GM21619 (cell line): ENCODE results near the gene BTBD9.

Experiments
- ATAC-seq: cut with Tn5 transposase; IDR thresholded peaks from one replicate; pipeline ENCODE4 v1.9.1; 2021; ENCODE audit not compliant: unreplicated experiment

Gene BTBD9

DNA sequence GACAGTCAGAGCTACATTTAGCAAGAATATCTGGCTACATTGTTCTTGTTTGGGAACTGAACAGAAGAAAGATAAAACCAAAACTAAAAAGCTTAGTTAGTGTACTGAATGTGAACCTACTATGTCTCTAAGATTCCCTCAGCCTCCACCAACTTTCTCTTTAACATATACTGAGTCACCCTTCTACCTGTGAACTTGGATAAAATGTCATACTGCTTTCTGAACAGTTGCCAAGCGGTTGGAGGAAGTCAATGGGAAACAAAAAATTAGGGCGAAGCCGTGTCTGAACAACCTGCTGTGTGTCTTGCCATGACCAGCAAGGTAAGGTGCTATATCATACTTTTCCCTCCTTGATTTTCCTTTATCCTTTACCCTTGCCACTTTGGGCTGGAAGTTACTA, 243.5 kb downstream of the BTBD9 start:
- no peak for ATAC-seq

DNA sequence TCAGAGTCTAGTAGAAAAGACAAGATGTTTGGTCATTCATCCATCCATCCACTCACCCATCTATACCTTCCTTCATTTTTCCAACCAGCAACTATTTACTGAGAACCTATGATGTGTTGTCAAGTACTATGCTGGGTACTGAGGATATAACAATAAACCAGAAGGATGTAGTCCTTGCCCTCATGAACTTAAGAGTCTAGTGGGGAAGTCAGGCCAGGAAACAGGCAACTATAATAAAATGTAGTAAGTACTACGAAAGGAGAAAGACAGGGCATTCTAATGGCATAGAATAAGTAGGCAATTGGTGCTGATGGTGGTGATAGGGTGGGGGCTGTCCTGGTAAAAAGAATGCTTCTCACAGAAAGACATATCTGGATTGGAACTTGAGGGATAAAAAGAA, 245.7 kb downstream of the BTBD9 start:
- ATAC-seq: no peak

DNA sequence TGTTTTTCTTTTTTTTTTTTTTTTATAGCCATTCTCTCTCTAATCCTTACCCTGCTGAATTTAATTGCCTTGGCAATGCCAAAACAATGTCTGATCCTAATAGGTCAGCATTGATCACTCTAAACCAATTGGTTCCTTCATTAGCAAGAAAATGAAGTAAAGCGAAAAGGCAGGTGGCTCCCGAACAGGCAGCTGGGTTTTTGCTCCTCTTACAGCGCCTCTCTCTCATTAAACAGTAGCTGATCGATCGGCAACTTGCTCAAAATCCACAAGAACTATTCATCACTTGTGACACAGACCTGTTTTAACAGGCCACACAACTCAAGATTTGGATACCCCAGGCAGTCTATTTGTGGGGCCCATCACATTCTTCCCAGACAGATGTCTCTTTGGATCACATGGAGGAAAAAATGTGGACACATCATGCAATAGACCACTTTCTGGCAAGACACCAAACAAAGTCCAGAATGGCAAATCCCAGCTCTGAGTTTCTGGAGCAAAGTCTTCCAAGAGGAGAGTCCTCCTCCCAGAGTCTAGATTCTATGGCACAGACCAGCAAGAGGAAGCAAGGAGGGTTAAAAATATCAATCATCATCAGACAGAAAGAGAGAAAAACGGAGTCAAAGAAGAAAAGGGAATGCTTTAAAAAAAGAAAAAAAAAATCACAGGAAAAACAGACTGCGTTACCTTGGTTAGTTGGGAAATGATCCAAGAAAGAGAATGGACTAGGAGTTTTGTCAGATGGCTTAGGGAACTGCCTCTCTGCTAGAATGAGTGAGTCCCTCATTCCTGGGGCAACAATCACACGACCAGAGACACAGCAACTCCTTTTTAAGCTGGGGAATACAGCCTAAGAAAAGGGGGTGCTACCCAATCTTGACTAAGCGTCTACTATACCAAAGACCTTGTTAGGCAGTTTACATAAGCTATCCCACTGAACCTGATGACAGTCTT, 247.8 kb downstream of the BTBD9 start:
- ATAC-seq: no peak

DNA sequence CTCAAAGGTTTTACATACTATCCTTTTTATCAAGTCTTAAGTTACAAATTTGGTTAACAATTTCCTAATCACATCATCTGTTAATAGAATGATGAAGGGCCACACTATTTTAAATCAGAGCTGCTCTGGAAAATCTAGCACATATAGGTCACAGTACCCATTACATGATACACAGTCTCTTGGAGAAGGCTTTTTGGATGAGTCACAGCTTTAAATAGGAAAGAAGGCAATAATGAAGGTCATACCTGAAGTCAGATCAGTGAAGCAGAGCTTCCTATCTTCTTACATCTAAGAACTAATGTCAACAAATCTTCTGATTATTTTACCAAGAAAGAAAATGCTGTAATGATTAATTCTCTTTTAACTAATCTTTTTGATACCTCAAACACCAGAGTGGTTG, 248.5 kb downstream of the BTBD9 start:
- no peak for ATAC-seq

DNA sequence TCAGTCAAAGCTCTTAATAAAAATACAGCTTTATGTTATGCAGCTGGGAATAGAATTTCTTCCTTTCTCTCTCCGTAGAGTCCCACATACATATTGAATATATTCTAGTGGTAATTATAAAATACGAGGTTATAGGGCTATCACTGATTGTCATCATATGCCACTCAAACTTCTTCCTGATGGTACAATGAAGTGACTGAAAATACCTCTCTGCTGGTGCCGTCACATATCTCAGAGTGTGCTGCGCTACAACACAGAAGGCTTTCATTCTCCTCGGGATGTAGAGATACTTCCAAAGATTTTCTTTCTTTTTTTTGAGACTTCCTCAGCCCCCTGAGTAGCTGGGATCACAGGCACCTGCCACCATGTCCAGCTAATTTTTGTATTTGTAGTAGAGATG, 249.9 kb downstream of the BTBD9 start:
- no peak for ATAC-seq

DNA sequence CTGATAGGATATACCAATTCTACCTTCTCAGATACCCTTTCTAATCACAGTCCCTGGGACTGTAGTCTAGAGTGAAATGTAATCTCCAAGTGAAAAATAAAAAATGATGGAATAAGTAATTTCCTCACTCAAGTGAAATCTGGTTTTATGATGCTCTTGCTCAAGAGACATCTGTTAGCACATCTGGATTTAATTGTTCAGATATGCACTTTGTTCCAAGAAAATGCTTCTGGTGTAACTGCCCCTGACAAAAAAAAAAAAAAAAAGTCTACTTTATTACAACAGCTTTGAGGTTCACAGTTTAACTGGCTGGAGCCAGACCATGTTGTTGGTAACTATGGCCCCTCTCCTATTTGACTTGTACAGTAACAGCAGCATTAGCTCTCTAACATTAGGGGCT, 251.8 kb downstream of the BTBD9 start:
- no peak for ATAC-seq

DNA sequence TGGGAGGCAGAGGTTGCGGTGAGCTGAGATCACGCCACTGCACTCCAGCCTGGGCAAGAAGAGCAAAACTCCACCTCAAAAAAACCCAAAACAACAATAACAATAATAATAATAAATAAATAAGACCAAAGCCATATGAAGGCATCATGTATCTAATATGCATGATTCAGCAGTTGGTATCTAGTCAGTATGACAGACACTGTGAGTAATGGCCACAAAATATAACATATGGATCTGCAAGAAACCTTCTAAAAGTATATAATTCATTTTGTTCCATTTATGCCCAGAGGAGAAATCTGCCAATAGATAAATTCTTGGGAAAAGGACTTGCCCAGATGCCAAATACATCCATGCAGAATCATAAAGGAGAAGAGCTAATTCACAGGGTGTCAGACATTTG, 252.3 kb downstream of the BTBD9 start:
- no peak for ATAC-seq

DNA sequence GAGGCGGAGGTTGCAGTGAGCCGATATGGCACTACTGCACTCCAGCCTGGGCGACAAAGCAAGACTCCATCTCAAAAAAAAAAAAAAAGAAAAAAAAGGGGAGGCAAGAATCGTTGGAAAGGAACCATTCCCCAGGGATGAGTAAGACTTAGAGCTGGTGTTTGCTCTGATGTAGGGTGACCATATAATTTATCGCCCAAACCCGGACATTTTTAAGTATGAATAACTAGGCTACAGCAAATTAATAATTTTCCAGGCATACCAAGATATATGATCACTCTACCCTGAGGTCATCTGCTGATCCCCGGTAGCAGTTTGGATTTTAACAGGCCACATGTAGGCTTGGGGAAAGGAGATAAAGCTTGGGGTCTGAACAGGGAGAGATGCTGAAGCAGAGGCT, 260.9 kb downstream of the BTBD9 start:
- no peak for ATAC-seq

DNA sequence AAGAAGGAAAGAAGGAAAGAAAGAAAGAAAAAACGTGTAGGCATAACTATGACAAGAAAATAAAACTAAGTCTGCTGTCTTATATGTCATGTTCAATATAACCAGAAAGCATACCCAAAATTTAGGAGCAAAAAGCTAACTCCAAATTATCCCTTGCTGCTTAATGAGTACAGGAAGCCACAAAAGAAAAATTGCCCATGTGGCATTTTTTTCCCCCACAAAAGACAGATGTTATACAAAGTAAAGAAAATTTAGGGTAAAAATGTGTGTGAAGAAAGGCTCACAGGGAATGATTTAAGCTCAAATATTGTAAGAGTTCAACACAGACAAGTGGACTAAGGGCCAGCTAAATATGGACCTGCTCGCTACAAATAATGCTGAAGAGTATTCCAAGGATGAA, 263.8 kb downstream of the BTBD9 start:
- no peak for ATAC-seq

DNA sequence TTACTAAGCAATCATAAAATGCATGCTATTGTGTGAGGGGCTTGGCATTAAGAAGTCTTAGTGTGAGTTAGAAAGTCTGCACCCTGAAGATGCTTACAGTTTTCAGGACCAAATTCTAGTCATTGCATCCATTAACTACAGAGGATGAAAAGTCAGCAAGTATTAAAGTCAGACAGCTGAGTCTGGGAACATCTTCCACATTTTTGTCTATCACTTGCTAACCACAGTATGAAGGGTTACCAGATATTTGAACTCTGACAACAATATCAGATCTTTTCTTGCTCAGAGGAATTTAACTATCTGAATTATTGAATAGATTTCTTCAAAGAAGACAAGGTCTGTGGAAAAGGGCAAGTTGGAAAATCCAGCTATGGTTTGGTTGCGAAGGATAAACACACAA, 264.4 kb downstream of the BTBD9 start:
- ATAC-seq: no peak

DNA sequence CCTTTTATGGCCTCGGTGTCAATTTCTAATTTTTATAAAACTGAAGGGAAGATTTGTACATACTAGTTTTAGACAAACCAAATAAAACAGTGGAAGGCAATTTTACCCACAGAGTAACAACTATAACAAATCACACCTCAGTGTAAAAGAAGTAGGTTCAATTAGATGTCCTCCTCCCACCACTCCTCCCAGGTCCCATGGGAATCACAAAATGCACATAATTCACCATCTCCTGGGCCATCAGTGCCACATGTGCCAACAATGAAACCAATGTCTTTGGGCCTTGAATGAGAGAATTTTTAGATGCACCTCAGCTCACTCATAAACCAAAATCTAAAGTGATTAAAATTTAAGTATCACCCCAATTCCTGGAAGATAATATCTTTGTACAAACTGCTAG, 267.8 kb downstream of the BTBD9 start:
- ATAC-seq: no peak

DNA sequence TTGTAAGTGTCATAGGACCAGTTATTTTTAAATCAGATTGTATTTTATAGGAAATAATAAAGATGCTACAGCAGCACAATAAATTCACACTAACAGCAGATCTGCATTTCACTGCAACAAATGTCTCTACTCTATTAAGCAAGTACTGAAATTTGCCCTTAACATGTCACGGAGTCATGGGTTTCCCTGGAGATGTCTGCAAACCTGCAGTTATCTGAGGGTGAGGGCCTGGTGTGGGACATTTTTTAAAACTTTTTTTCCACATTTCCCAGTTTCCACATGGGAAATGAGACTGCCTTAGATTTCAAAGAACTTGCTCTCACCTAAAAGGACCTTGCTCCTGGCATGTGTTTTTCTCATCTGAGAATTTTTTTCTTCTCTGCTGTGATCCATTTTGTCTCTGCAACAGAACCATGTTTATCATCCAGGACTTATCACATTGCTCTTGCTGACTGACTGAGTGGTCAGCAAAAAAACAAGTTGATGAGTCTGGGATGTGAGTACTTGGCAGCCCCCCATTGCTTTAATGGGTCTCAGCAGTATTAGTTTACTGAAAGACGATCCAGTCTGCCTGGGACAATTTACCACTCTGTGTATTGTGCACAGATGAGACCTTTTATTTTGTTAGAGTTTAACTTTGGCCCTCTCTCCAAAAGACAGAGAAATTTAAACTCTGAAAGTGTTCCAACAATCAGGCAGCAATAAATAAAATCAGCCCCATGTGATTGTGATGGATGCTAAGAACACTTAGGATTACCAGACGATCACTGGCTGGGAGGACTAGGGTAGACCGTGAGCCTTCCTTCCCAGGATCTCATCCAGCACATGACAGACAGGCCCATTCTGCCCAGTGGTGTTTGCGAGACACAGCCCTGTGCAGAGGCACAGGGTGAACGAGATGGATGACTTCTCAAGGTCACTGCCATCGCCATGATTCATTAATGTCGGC, 268.8 kb downstream of the BTBD9 start:
- ATAC-seq: no peak

DNA sequence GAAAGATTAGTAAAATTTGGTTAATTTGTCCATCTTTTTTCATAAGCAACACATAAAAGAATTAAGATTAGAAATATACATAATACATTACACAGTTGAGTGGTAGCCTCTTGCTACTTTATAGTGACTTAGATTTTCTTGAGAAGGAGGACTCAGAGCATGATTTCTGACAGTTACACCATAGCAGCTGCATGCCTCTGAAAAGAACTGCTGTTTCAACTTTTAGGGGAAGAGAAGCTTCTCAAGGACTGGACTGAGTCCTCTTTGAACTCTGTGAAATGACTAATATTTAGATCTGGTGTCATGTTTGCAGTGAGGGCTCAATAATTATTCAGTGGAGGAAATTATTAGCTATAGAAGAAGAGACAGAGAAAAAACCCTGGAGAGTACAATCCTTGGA, 272.5 kb downstream of the BTBD9 start:
- no peak for ATAC-seq

DNA sequence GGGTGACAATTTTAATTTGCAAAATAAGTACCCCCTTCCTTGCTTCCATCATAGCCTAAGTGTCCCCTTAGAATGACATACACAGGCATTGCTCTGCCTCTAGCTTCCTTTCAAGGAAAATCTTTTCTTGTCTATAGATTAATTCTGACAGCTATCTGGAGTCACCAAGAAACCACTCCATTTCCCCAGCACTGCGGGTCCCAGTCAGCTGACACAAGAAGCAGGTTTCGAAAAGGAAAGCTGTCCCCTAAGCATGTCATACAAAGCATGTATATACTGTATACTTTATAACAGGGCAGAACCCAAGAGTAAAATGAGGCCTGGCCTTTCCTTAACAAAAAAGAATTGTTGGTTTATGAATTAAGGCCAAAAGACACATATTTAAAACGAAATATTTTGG, 273.5 kb downstream of the BTBD9 start:
- ATAC-seq: no peak

DNA sequence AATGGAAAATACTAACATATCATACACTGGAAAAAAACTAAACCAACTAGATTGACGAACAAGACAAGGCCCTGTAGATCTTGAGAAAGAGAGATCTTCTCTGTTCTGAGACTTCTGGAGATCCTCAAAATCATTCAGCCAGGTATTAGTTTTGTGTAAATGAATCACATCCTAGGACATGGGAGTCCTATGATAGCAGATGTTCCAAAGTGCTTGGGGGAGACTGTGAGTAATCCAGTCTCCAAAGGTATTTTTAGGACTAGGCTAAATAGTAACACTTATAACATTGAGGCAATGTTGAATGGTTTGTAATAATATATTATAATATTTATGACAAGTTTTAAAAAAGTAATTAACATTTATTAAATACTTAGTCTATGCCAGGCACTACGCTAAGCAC, 275.0 kb downstream of the BTBD9 start:
- ATAC-seq: no peak

DNA sequence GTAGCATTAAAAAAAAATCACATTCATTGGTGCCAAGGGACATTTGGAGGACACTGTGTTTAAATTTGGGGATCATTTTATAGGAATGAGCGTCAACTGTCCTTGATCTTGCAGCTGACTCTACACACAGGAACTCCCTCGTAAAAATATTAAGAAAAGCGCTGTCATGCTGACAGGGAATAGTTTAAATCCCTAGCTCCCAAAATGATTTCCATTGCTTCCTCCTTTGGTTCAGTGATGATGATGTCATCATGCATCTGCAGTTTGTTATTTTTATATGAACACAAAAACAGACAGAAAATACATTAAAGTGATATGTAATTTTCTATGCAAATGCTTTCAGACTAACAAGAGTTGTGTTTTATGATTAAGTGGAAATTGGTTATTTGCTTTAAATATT, 275.6 kb downstream of the BTBD9 start:
- ATAC-seq: no peak

DNA sequence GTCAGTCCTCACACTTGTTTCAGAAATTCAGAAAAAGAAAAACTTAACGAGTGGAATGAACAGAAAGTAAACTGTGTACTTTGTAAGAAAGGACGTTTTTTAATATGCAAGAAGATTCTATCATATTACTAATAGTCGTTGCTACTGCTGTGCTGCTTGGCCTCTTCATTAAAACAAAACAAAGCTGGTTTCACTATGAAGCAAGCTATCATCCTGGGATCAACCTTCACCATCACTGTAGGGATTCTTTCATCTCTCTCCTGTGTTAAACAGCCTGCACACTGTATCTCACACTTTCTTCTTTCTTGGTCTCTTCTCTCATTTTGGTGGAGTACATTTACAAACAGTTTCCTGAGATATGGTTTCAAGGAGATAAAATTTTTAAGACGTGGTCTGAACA, 284.2 kb downstream of the BTBD9 start:
- ATAC-seq: no peak

DNA sequence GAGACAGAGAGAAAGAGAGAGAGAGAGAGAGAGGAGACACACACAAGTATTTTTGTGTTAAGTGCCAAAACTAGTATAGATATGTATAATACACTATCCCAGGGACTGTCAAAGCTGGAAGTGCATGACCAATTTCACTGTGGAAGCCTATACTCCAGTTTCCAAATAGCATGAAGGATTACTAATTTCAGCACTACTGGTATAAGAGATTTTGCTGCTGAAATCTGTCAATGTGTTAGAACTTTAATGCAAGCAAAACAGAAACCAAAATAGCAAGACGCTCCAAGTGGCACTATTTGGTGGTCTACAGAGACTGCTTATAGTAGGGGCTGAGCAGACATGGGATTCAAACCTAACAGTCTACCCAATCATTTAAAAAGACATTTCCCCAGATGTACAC, 284.8 kb downstream of the BTBD9 start:
- peak; percentile 53 for ATAC-seq

DNA sequence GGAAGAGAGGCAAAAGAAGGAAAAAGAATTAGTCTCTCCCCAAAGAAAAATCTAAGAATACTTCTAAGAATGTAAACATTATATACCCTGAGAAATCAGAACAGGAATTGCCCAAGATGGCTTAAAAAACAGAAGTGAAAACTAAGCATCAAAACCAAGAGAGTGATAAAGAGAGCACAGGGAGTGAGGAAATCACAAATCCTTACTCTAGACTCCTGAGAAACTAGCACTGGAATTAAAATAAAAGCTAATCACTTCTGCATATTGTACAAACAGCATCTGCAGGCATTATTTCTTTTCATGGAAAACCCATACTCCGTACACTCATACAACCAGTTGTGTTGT, 285.7 kb downstream of the BTBD9 start:
- ATAC-seq: no peak

DNA sequence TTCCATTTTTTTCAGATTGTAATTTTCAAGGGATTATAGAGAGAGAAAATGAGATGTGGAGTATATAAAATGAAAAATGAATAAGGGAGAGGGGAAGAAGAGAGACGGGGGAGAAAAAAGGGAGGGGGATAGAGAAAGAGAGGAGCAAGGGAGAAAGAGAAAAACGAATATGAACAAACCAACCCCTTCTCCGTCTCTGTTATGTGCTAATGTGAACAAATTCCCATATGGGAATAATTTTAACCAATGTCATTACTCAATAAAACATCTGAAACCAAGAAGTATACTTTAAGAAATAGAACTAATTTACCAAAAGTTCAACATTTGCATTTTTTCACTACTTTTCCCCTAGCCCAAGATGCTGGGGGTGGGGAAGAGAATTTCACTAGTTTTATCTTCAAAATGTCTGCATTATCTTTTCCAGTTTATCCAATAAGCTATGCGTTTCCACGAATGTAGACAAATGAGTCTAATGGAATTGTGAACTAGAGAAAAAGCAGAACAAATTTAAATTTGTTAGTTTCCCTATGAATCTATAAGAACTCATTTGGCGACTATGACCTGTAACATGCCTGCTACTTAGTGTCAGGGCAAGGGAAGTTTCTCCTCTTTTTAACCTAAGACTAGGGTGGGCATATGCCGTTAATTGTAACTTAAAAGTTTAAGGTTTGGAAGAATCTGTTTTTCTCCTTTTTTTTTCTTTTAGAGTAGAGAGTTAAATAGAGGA, 286.3 kb downstream of the BTBD9 start:
- no peak for ATAC-seq

DNA sequence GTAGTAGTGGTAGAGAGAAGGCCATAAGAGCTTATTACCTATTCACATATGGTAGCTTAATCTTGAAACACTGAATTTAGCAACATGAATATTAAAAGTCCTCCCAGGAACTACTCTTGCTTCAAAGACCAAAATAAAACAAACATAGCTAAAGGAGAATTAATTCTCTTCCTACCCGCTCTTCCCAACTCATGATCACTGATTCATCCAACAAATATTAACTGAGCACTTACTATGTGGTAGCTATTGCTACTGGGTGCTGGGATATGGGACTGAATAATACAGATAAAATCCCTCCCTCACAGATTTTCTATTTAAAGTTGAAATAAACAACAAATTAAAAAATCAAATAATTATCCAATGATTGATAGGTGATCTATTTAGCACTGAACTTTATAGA, 287.1 kb downstream of the BTBD9 start:
- no peak for ATAC-seq
